Measurements from ENCODE around the gene MAP2. TPM values are rescaled to one million over a fixed set of nuclear protein-coding genes. Genes with fewer than 3 reads are reported as not detected.

MAP2 gene
- total and polyA plus RNA-seq, 9 donors, result 5.4 to 10.0 (median 7.5) TPM

DNA sequence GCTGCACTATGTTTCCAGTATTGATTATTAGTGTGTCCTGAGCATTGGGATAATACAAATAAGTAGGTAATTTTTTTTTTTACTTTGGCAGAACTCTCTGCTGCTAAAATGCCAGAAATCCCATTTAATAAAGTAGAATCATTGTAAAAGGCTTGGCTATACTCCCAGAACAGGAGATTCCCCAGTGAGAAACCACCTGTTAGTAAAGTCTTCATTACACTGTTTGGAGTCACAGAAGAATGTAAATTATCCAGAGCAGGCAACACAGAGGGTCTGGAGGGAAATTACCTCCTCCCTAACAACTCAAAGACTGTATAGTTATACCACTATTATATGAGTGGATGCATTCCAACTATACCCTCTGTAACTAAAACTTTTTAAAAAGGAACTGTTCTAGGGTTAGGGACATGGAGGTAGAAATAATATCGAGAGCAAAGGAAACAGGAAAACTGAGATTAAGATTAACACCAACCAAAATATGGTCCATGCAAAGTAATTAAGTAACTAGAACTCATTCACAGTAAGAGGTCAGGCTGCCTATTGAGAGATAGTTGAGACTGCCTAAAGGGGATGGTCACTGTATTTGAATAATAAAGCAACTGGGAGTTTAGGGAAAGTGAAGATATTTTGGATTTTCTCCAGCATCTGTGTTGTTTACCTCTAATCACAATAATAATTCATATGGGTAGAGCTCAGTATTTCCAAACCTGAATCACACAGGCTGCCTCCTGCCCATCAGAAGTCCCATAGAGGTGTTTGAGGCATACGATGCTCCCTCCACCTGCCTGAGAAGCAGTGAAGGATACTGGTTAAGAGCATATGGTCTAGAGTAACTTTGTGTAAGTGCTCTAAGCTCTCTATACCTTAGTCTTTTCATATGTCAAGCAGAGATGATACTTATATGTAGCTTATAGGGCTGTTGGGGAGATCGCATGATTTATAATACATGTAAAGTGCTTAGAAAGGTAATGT lies 34.4 kb downstream of the MAP2 start:
- peak; percentile 82 for DNase-seq
- peaks cover 3% of the 10 kb centered on the region for H3K4me1 ChIP-seq (ENCODE audit: control insufficient read depth, insufficient read depth, low read length)
- no peaks in the 10 kb centered on the region for H3K36me3 ChIP-seq (ENCODE audit: control insufficient read depth, insufficient read depth, low read length)
- no CpG with 5 or more reads among the region's 3 CpGs for WGBS (ENCODE audit: insufficient coverage)
- no peak overlapping the region for H3K4me3 ChIP-seq (ENCODE audit: low read length)
- no peaks in the 10 kb centered on the region for H3K9me3 ChIP-seq (replicated peaks; ENCODE audit: control insufficient read depth, low read depth, low read length)
- peak overlapping the region; percentile 17 for H3K27ac ChIP-seq (ENCODE audit: low read length)
- H3K27me3 ChIP-seq (ENCODE audit: control insufficient read depth, insufficient read depth, low read length), result no peaks in the 10 kb centered on the region

DNA sequence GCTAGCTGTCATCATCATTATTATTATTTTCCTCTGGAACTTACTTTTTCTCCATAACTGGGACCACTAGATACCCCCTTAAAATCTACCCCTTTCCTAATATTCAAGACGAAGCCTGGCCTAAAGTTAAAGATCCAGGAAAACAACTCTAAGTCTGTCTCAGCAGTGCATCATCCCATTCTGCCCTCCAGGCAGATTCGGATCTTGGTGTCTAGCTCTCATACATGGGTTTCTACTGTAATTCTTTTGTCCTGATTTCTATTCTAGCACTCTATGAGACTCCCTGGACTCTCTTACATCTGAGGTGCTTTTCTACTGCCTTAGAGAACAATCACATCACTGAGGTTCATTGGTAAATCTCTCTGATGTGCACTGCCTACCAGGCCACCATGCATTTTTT lies 35.5 kb downstream of the MAP2 start:
- peaks cover 3% of the 10 kb centered on the region for H3K4me1 ChIP-seq (ENCODE audit: control insufficient read depth, insufficient read depth, low read length)
- H3K27ac ChIP-seq (ENCODE audit: low read length), result no peak overlapping the region
- DNase-seq, result no peak
- WGBS (ENCODE audit: insufficient coverage), result 100% methylated on average over 2 of the region's 2 CpGs
- H3K9me3 ChIP-seq (replicated peaks; ENCODE audit: control insufficient read depth, low read depth, low read length), result no peaks in the 10 kb centered on the region
- no peak overlapping the region for H3K4me3 ChIP-seq (ENCODE audit: low read length)
- no peaks in the 10 kb centered on the region for H3K36me3 ChIP-seq (ENCODE audit: control insufficient read depth, insufficient read depth, low read length)
- H3K27me3 ChIP-seq (ENCODE audit: control insufficient read depth, insufficient read depth, low read length), result no peaks in the 10 kb centered on the region

- 100% methylated on average over 2 of the region's 5 CpGs for WGBS (ENCODE audit: insufficient coverage)
- H3K4me3 ChIP-seq (ENCODE audit: low read length), result no peak overlapping the region
Observed at GRCh38 chr2:209460151-209460761, 36.4 kb downstream of the MAP2 start.

GRCh38 chr2:209463226-209463625 lies 39.4 kb downstream of the MAP2 start:
- Histone ChIP-seq H3K27ac (ENCODE audit: low read length) (no peak overlapping the region), H3K9me3 (replicated peaks; ENCODE audit: control insufficient read depth, low read depth, low read length) (no peaks in the 10 kb centered on the region), H3K4me1 (ENCODE audit: control insufficient read depth, insufficient read depth, low read length) (peaks cover 3% of the 10 kb centered on the region), H3K4me3 (ENCODE audit: low read length) (no peak overlapping the region), H3K36me3 (ENCODE audit: control insufficient read depth, insufficient read depth, low read length) (no peaks in the 10 kb centered on the region), H3K27me3 (ENCODE audit: control insufficient read depth, insufficient read depth, low read length) (no peaks in the 10 kb centered on the region)
- no CpG with 5 or more reads among the region's 1 CpG for WGBS (ENCODE audit: insufficient coverage)
- no peak for DNase-seq

More at GRCh38 chr2:209460151-209460761, 36.4 kb downstream of the MAP2 start:
- H3K9me3 ChIP-seq (replicated peaks; ENCODE audit: control insufficient read depth, low read depth, low read length), result no peaks in the 10 kb centered on the region
- H3K4me1 ChIP-seq (ENCODE audit: control insufficient read depth, insufficient read depth, low read length), result peaks cover 3% of the 10 kb centered on the region
- no peak overlapping the region for H3K27ac ChIP-seq (ENCODE audit: low read length)
- H3K36me3 ChIP-seq (ENCODE audit: control insufficient read depth, insufficient read depth, low read length), result no peaks in the 10 kb centered on the region
- no peak for DNase-seq
- no peaks in the 10 kb centered on the region for H3K27me3 ChIP-seq (ENCODE audit: control insufficient read depth, insufficient read depth, low read length)

DNA sequence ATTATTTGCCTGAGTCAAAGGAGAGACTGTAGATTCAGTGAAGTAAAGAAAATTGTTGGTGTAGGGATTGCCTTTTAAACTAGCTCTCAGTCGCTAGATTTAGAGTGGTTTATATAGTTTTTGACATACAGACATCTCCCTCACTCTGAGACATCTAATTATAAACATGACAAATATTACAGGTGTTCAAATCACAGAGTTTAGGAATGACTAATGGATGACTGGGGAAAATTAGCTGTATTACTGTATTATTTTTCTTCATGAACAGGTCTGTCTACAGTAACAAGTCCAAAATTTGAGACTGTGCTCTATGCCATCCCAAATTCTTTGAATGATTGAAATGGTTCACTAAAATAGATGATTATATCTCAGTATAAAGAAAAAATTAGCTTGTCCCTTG lies 40.0 kb downstream of the MAP2 start:
- H3K27me3 ChIP-seq (ENCODE audit: control insufficient read depth, insufficient read depth, low read length), result no peaks in the 10 kb centered on the region
- H3K36me3 ChIP-seq (ENCODE audit: control insufficient read depth, insufficient read depth, low read length), result no peaks in the 10 kb centered on the region
- no CpG with 5 or more reads among the region's 1 CpG for whole genome bisulfite sequencing (ENCODE audit: insufficient coverage)
- no peak overlapping the region for H3K4me3 ChIP-seq (ENCODE audit: low read length)
- no peaks in the 10 kb centered on the region for H3K9me3 ChIP-seq (replicated peaks; ENCODE audit: control insufficient read depth, low read depth, low read length)
- no peaks in the 10 kb centered on the region for H3K4me1 ChIP-seq (ENCODE audit: control insufficient read depth, insufficient read depth, low read length)
- no peak for DNase-seq
- H3K27ac ChIP-seq (ENCODE audit: low read length), result no peak overlapping the region

DNA sequence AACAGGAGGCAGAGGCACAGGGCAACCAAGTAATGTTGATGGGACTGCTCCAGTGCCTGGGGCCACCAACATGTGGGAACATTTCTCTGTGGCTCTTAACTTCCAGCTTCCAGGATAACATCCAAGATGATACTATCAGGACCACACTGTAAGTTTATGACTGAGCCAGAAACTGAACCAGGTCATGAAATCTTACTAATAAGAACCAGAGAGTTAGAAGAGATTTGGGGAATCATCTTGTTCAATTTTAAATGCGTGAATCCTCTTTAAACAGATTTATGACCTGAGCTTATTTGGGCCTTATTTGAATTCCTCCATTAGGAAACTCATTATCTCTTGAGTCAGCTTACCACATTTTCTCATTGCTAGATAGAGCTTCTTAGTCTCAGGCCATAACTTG lies 45.0 kb downstream of the MAP2 start:
- DNase-seq, result no peak
- H3K27me3 ChIP-seq (ENCODE audit: control insufficient read depth, insufficient read depth, low read length), result no peaks in the 10 kb centered on the region
- H3K4me1 ChIP-seq (ENCODE audit: control insufficient read depth, insufficient read depth, low read length), result no peaks in the 10 kb centered on the region
- H3K4me3 ChIP-seq (ENCODE audit: low read length), result no peak overlapping the region
- no peaks in the 10 kb centered on the region for H3K9me3 ChIP-seq (replicated peaks; ENCODE audit: control insufficient read depth, low read depth, low read length)
- no peaks in the 10 kb centered on the region for H3K36me3 ChIP-seq (ENCODE audit: control insufficient read depth, insufficient read depth, low read length)
- no CpG with 5 or more reads among the region's 1 CpG for WGBS (ENCODE audit: insufficient coverage)
- no peak overlapping the region for H3K27ac ChIP-seq (ENCODE audit: low read length)

GRCh38 chr2:209469481-209469880 lies 45.6 kb downstream of the MAP2 start:
- DNase-seq, result no peak
- no peaks in the 10 kb centered on the region for H3K9me3 ChIP-seq (replicated peaks; ENCODE audit: control insufficient read depth, low read depth, low read length)
- no peak overlapping the region for H3K27ac ChIP-seq (ENCODE audit: low read length)
- no peaks in the 10 kb centered on the region for H3K36me3 ChIP-seq (ENCODE audit: control insufficient read depth, insufficient read depth, low read length)
- no peaks in the 10 kb centered on the region for H3K27me3 ChIP-seq (ENCODE audit: control insufficient read depth, insufficient read depth, low read length)
- no peak overlapping the region for H3K4me3 ChIP-seq (ENCODE audit: low read length)
- no peaks in the 10 kb centered on the region for H3K4me1 ChIP-seq (ENCODE audit: control insufficient read depth, insufficient read depth, low read length)

- Histone ChIP-seq H3K4me3 (ENCODE audit: low read length) (no peak overlapping the region), H3K9me3 (replicated peaks; ENCODE audit: control insufficient read depth, low read depth, low read length) (no peaks in the 10 kb centered on the region), H3K27me3 (ENCODE audit: control insufficient read depth, insufficient read depth, low read length) (no peaks in the 10 kb centered on the region), H3K27ac (ENCODE audit: low read length) (no peak overlapping the region), H3K36me3 (ENCODE audit: control insufficient read depth, insufficient read depth, low read length) (no peaks in the 10 kb centered on the region), H3K4me1 (ENCODE audit: control insufficient read depth, insufficient read depth, low read length) (no peaks in the 10 kb centered on the region)
- DNase-seq, result no peak
- WGBS (ENCODE audit: insufficient coverage), result 100% methylated on average over 2 of the region's 2 CpGs
Observed at GRCh38 chr2:209470466-209470865, 46.6 kb downstream of the MAP2 start.

DNA sequence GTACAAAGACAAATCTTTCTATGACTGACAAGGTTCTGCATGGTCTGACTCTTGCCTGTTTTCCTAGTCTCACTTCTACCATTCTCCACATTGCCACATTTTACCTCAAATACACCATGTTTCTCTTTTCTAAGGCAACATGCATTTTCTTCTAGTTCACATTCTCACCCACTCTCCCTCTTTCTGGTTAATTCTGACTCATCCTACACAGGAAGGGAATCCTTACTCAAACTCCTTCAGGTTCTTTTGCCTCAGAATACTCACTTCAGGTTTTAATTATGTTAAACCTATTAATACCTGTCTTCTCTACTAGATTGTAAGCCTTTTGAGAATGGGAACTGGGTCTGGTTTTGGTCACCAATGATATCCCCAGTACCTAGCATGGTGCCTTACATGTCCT lies 47.2 kb downstream of the MAP2 start:
- no peaks in the 10 kb centered on the region for H3K36me3 ChIP-seq (ENCODE audit: control insufficient read depth, insufficient read depth, low read length)
- no peak overlapping the region for H3K4me3 ChIP-seq (ENCODE audit: low read length)
- H3K27ac ChIP-seq (ENCODE audit: low read length), result no peak overlapping the region

DNA sequence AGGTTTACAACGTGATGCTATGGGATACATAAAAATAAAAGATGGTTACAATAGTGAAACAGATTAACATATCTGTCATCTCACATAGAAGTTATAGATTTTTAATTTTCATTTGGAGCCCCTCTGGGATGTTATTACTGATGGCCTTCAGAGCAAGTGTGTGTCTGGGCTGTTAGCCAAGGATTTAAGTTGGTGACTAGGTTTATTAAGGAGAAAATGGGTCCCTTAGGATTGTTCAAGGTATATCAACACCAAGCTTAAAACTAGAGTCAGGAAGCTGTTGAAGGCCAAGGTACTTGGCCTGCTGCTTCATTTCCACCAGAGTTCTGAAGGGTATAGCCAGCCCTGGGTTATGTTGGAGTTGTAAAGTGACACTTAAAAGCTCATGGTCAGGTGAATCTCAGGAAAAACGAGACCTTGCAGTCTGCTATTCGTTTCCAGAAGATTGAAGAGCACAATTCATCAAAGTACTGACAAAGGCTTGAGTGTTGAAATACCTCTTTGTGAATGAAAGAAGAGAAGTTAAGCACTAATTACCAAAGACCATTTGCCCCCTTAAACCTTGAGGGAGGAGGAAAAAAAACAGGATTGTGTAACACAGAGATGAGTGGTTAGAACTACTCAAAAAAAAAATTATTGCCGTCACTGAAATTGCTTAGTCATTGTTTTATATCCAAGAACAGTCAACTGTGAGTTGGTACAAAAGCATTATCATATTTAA lies 48.4 kb downstream of the MAP2 start:
- no peak for DNase-seq
- 40% methylated on average over 1 of the region's 4 CpGs for WGBS (ENCODE audit: insufficient coverage)
- Histone ChIP-seq H3K9me3 (replicated peaks; ENCODE audit: control insufficient read depth, low read depth, low read length) (no peaks in the 10 kb centered on the region), H3K4me3 (ENCODE audit: low read length) (no peak overlapping the region), H3K36me3 (ENCODE audit: control insufficient read depth, insufficient read depth, low read length) (no peaks in the 10 kb centered on the region), H3K27ac (ENCODE audit: low read length) (no peak overlapping the region), H3K4me1 (ENCODE audit: control insufficient read depth, insufficient read depth, low read length) (peaks cover 2% of the 10 kb centered on the region), H3K27me3 (ENCODE audit: control insufficient read depth, insufficient read depth, low read length) (no peaks in the 10 kb centered on the region)

More for the DNA sequence above, 47.2 kb downstream of the MAP2 start:
- no peak for DNase-seq
- no peaks in the 10 kb centered on the region for H3K9me3 ChIP-seq (replicated peaks; ENCODE audit: control insufficient read depth, low read depth, low read length)
- H3K4me1 ChIP-seq (ENCODE audit: control insufficient read depth, insufficient read depth, low read length), result no peaks in the 10 kb centered on the region
- H3K27me3 ChIP-seq (ENCODE audit: control insufficient read depth, insufficient read depth, low read length), result no peaks in the 10 kb centered on the region

All from muscle of leg (tissue), 11 donors.